ENCODE measurements around the gene CARD10.

CARD10 gene

GRCh38 chr22:37462983-37463382 lies 56.2 kb downstream of the CARD10 start:
- no peak for DNase-seq (ENCODE audit: low read depth)

- no peak for DNase-seq (ENCODE audit: low read depth)
Measured at GRCh38 chr22:37462436-37462835, 56.8 kb downstream of the CARD10 start.

- no peak for DNase-seq (ENCODE audit: low read depth)
Measured at GRCh38 chr22:37461961-37462360, 57.3 kb downstream of the CARD10 start.

GRCh38 chr22:37460684-37461083 lies 58.5 kb downstream of the CARD10 start:
- DNase-seq (ENCODE audit: low read depth), result no peak

DNA sequence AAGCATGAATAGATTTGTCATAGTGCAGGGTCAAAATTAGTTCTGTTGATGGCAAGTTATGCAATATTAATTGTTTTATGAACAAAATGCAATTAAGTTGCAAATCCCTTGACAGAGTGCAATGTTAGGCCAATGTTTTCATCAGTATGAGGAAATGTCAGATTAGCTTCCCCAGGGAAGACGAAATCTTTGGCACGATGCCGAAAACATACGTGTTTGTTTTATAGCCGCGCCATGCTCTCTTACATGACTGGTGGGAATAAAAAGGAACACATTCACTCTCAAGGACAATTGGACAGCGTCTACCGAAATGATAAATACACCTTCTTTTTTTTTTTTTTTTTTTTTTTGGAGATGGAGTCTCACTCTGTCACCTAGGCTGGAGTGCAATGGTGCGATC lies 60.0 kb downstream of the CARD10 start:
- no peak for DNase-seq (ENCODE audit: low read depth)

GRCh38 chr22:37457093-37457893 lies 61.9 kb downstream of the CARD10 start:
- peak; percentile 77 for DNase-seq (ENCODE audit: low read depth)

DNA sequence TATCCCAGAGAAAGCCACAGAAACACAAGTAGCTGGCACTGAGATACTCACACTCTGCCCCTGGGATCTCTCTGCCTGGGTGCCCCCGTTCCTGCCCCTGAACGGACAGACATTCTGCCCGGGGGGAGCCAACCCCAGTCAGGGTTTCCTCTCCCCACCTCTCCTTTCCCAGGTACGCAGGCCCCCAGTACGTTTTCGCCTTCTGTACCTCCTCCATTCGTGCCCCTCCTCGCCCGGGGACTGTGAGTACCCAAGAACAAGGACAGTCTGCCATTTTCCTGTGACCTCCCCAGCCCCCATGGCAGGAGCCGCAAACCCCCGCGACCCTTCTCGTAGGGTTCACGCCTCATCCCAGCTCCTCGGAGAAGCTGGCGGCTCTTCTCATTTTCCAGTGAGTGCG lies 62.9 kb downstream of the CARD10 start:
- DNase-seq (ENCODE audit: low read depth), result no peak

DNA sequence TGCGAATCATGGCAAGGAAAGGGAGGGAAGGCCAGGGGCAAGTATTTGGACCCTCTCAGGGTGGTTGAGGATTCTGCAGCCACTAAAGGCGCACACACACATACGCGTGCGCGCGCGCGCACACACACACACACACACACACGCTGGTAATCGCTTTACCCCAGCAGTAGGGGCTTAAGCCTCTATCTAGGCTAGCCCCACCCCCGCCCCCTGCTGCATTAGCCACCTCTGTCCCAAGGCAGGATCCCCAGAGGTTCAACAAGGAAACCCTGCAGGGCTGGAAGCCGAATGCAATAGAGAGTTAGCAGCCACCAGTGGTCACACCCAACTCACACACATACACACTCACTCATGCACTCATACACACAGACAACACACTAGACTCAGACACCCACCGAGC lies 63.3 kb downstream of the CARD10 start:
- DNase-seq (ENCODE audit: low read depth), result no peak

GRCh38 chr22:37454857-37455686 lies 64.1 kb downstream of the CARD10 start:
- DNase-seq (ENCODE audit: low read depth), result no peak

- no peak for DNase-seq (ENCODE audit: low read depth)
Measured at GRCh38 chr22:37453696-37454095, 65.5 kb downstream of the CARD10 start.

GRCh38 chr22:37451218-37451617 lies 68.0 kb downstream of the CARD10 start:
- DNase-seq (ENCODE audit: low read depth), result no peak

GRCh38 chr22:37449331-37450001 lies 69.7 kb downstream of the CARD10 start:
- DNase-seq (ENCODE audit: low read depth), result no peak

- DNase-seq (ENCODE audit: low read depth), result no peak
Measured at GRCh38 chr22:37448516-37449127, 70.6 kb downstream of the CARD10 start.

GRCh38 chr22:37445501-37445900 lies 73.7 kb downstream of the CARD10 start:
- DNase-seq (ENCODE audit: low read depth), result no peak

DNA sequence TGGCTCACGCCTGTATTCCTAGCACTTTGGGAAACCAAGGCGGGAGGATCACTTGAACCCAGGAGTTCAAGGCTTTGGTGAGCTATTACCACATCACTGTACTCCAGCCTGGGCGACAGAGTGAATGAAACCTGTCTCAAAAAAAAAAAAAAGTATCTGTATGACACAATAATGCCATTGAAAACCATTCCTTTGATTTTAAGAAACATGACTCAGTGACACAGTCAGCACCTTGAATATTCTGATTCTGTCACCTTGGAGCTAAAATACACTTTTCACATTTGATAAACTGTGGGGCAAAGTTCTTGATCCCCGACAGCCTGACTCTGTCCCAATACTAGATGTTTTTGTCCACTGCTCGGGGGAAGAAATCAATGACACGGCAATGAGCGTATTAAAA lies 75.2 kb downstream of the CARD10 start:
- DNase-seq (ENCODE audit: low read depth), result no peak

DNA sequence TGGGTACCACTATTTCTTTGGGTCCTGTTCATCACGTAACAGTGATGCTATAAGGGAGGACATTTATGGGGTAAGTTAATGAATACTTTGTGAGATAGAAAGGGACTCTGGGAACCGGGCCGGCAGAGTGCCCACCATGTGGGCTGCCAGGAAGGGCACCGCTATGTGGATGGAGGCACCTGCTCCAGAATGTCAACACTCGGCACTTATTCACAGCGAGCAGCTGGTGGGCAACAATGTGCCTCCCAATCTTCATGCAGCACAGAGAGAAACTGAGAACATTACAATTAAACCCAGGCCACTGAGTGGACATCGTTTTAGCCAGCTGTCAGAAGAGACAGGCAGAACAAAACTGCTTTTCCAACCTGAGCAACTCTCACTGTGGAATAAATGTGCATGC lies 76.1 kb downstream of the CARD10 start:
- no peak for DNase-seq (ENCODE audit: low read depth)

DNA sequence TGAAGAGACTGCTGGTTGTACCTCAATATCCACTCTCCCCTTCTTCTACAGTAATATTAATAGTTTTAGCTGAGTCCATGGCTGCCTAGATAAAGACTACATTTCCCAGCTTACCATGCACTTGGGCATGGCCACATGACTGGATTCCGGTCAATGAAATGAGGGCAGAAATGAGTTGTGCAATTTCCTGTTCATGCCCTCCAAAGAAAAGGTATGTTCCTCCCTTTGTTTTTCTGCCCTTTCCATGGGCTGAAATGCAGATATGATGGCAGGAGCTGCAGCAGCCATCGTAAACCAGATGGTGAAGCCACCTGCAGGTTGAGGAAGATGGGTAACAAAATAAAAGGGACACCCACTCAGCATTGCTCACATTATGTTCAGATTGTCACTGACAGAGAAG lies 76.7 kb downstream of the CARD10 start:
- DNase-seq (ENCODE audit: low read depth), result no peak

GRCh38 chr22:37442135-37442534 lies 77.1 kb downstream of the CARD10 start:
- no peak for DNase-seq (ENCODE audit: low read depth)

DNA sequence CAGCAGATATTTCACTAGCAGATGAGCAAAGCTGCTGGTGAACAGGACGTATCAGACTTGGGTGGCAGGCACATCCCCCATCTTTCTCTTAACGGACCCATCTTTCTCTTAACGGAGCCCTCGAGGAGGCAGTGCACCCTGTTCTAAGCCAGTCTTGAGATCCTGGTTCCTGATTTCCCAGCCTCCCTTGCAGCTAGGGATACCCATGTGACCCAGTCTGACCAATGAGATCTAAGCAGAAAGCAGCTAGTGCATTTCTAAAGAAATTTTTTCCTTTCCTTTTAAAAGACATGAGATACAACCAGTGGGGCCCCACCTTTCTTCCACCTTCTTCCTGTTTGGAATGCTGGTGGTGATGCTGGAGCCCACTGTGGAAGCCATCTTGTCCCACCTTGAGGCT lies 78.3 kb downstream of the CARD10 start:
- no peak for DNase-seq (ENCODE audit: low read depth)

All from activated T-cell treated with anti-CD3 and anti-CD28 coated beads for 48 hours (primary cell).